ENCODE measurements around the gene ABCC12. TPM values are rescaled to one million over a fixed set of nuclear protein-coding genes. Genes with fewer than 3 reads are reported as not detected.

The ABCC12 gene
- polyA plus RNA-seq, 2 of the 4 experiments (the other 2 are of a cell fraction), result 0.23 TPM; not detected in 1

DNA sequence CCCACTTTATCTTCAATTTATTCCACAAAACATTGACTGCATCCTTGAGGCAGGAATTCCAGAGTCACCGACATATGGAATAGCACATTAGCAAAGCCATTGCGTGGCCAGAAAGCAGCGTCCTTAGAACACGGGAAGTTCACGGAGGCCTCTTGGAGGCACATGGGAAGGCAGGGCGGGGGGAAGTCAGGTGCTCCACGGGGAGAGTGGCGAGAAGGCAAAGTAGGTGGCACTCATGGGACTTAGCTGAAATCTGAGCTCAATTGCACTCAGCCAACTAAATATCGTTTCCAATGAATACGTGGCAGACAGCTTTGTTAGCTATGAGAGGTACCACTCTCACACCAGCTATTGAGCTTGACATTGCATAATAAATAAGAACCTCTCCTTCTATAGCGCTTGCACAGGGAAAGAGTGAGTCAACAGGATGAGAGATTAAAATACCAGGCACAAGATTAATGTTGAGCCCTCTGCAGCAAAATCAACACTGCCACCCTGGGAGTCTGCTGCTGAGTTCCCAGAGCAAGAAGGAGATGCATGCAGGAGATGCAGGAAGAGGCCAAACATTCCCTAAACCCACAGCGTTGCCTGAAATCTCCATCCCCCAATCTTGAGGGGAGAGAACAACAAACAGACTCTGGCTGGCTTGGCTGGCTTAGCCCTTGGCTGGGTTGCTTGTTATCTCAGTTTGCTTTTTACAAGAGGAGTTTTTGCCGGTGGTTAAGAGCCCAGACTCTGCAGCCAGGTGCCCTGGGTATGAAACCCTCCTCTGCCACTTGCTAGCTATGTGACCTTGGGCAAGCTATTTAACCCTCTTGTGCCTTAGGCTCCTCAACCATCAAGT lies 28.8 kb downstream of the ABCC12 start (continued):
- TF ChIP-seq RAD21 (conservative IDR thresholded peaks at IDR 0.05 in 1 of 2, IDR thresholded peaks at IDR 0.05 in 1 of 2) (peak; percentile 33 to 64), CEBPB (IDR thresholded peaks at IDR 0.05) (peak; percentile 92 to 97), PBX3 (IDR thresholded peaks at IDR 0.05) (peak; percentile 77), ZSCAN20 (CRISPR knock-in tag; IDR thresholded peaks at IDR 0.05) (peak; percentile 84; the same call in 1 of the 2 replicates), MAX (IDR thresholded peaks at IDR 0.05) (peak; percentile 88), HOXB5 (CRISPR knock-in tag; IDR thresholded peaks at IDR 0.05) (peak; percentile 89), CBX8 (IDR thresholded peaks at IDR 0.05) (no peak), HEYL (CRISPR knock-in tag; IDR thresholded peaks at IDR 0.05) (no peak), BCL3 (IDR thresholded peaks at IDR 0.05) (peak; percentile 91; the same call in 2 of the 3 replicates), RCOR1 (IDR thresholded peaks at IDR 0.05; ENCODE audit: low read depth, low read length) (no peak), POLR2AphosphoS2 (conservative IDR thresholded peaks at IDR 0.05; ENCODE audit: low read length) (no peak), FOXS1 (CRISPR knock-in tag; IDR thresholded peaks at IDR 0.05) (peak; percentile 28), JUN (IDR thresholded peaks at IDR 0.05) (peak; percentile 94 to 96; a peak in 4 of 5 replicates), NFE2L2 (conservative IDR thresholded peaks at IDR 0.05; ENCODE audit: low read length) (no peak), MAFK (IDR thresholded peaks at IDR 0.05; ENCODE audit: partially characterized antibody) (peak; percentile 47), SREBF2 (IDR thresholded peaks at IDR 0.05) (no peak), RARB (CRISPR knock-in tag; IDR thresholded peaks at IDR 0.05) (no peak)
- TF ChIP-seq, protein P1, sequence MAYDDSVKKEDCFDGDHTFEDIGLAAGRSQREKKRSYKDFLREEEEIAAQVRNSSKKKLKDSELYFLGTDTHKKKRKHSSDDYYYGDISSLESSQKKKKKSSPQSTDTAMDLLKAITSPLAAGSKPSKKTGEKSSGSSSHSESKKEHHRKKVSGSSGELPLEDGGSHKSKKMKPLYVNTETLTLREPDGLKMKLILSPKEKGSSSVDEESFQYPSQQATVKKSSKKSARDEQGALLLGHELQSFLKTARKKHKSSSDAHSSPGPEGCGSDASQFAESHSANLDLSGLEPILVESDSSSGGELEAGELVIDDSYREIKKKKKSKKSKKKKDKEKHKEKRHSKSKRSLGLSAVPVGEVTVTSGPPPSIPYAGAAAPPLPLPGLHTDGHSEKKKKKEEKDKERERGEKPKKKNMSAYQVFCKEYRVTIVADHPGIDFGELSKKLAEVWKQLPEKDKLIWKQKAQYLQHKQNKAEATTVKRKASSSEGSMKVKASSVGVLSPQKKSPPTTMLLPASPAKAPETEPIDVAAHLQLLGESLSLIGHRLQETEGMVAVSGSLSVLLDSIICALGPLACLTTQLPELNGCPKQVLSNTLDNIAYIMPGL (CRISPR knock-in tag; IDR thresholded peaks at IDR 0.05; ENCODE audit: borderline replicate concordance), result no peak
- TF ChIP-seq, protein P2, sequence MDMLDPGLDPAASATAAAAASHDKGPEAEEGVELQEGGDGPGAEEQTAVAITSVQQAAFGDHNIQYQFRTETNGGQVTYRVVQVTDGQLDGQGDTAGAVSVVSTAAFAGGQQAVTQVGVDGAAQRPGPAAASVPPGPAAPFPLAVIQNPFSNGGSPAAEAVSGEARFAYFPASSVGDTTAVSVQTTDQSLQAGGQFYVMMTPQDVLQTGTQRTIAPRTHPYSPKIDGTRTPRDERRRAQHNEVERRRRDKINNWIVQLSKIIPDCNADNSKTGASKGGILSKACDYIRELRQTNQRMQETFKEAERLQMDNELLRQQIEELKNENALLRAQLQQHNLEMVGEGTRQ (IDR thresholded peaks at IDR 0.05), result peak; percentile 42; the same call in 1 of the 2 replicates

DNA sequence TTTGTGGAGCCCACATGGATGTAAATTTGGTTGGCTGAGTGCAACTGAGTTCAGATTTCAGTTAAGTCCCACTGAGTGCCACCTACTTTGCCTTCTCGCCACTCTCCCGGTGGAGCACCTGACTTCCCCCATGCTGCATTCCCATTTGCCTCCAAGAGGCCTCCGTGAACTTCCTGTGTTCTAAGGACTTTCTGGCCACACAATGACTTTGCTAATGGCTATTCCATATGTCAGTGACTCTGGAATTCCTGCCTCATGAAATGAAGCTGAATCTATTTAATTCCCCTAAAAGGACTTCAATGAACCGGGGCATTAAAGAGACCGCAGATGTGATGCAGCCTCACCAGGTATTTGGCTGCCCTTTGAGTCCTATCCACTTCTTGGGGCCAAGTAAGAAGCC lies 29.9 kb downstream of the ABCC12 start:
- no peak for DNase-seq (ENCODE audit: low read depth in 1 of 2, low spot score in 1 of 2)
- H3K4me2 ChIP-seq, result peak overlapping the region; percentile 60; the same call in 1 of the 3 replicates
- TF ChIP-seq PBX3 (IDR thresholded peaks at IDR 0.05), result no peak
- H3K4me1 ChIP-seq, result peaks cover 80% of the 10 kb centered on the region
- 98% methylated on average over 5 of the region's 5 CpGs for WGBS (ENCODE audit: missing lambda C conversion rate)
- POLR2A ChIA-PET, result interaction anchor here (1.1 to 1.6 kb wide), 2 partner anchors 31 to 1088 kb away, joined by 3 to 4 read pairs; no protein-coding TSS in a partner anchor
- peak overlapping the region; percentile 89 to 90 for H3K27ac ChIP-seq
- no peak overlapping the region for H3K4me3 ChIP-seq
- no peak for FAIRE-seq
- ATAC-seq, result no peak
- CTCF ChIA-PET, result interaction anchor here (1.1 to 3.2 kb wide), 5 partner anchors 8 to 39 kb away, joined by 3 to 15 read pairs (median 7); partner anchors contain the start of gene ABCC12
- H3K9me3 ChIP-seq, result no peaks in the 10 kb centered on the region

Measured in A549 (cell line).